ENCODE measurements around the gene CMTM8.

GRCh38 chr3:32195995-32196540, 42.4 kb upstream of the CMTM8 start:
- TF ChIP-seq CTCF (IDR thresholded peaks at IDR 0.05; ENCODE audit: low read depth, low read length): no peak
- TF ChIP-seq MYC (IDR thresholded peaks at IDR 0.05; ENCODE audit: low read depth, low read length): no peak
- no peak for TF ChIP-seq POLR2A (IDR thresholded peaks at IDR 0.05; ENCODE audit: extremely low read depth, insufficient read length)

All from NB4 (cell line).